ENCODE data around the gene CCDC120.

DNA sequence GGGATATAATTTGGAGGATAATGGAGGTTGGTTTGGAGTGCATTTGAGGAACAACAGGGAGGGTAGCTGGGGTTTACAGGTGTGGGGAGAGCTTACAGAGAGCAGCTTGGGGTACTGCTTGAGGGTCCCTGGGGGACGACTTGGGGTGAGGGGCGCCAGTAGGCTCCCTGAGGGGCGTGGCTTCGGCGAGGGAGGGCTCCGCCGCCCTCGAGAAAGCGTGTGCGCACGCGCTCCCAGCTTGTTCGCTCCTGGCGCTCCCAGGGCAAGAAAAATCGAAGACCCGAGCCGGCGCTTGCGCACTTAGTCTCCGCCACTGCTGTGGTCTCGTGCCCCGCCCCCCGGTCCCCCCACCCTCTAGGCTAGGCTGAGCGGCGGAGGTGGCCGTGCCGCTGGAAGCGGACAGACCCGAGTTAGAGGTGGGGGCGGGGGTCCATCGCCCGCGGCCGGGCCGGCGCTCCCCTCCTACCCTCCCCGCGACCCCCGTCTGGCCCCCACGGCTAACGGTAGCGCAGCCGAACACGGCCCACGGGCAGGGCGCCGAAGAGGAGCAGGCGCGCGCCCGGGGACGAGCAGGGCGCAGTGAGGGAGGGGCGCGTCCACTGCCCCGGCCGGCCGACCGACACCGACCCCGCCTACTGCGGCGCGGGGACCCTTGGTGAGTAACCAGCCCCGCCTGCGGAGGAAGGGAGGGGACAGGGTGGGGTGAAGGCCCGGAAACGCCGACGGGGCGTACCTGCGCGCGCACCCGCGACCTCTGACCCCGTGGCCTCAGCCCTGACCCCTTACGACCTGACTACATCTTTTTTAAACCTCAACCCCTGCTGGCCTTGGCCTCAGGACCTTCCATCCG, 5.4 kb upstream of the CCDC120 start:
- TF ChIP-seq POLR2AphosphoS5 (IDR thresholded peaks at IDR 0.05; ENCODE audit: insufficient read depth in 1 of 2, low read depth in 1 of 2): peak in 1 of 2 donors; percentile 52
- TF ChIP-seq, protein P1, sequence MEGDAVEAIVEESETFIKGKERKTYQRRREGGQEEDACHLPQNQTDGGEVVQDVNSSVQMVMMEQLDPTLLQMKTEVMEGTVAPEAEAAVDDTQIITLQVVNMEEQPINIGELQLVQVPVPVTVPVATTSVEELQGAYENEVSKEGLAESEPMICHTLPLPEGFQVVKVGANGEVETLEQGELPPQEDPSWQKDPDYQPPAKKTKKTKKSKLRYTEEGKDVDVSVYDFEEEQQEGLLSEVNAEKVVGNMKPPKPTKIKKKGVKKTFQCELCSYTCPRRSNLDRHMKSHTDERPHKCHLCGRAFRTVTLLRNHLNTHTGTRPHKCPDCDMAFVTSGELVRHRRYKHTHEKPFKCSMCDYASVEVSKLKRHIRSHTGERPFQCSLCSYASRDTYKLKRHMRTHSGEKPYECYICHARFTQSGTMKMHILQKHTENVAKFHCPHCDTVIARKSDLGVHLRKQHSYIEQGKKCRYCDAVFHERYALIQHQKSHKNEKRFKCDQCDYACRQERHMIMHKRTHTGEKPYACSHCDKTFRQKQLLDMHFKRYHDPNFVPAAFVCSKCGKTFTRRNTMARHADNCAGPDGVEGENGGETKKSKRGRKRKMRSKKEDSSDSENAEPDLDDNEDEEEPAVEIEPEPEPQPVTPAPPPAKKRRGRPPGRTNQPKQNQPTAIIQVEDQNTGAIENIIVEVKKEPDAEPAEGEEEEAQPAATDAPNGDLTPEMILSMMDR (IDR thresholded peaks at IDR 0.05): no peak
